Measurements from ENCODE around the gene DNPEP.
A peak's percentile ranks its signal among the peaks of the same experiment; 100 is the strongest.
"Not testable (repeated sequence)": the region's sequence is repeated elsewhere in the genome, so short reads cannot be mapped to it uniquely, and the experiment has no call there.

The DNPEP gene

DNA sequence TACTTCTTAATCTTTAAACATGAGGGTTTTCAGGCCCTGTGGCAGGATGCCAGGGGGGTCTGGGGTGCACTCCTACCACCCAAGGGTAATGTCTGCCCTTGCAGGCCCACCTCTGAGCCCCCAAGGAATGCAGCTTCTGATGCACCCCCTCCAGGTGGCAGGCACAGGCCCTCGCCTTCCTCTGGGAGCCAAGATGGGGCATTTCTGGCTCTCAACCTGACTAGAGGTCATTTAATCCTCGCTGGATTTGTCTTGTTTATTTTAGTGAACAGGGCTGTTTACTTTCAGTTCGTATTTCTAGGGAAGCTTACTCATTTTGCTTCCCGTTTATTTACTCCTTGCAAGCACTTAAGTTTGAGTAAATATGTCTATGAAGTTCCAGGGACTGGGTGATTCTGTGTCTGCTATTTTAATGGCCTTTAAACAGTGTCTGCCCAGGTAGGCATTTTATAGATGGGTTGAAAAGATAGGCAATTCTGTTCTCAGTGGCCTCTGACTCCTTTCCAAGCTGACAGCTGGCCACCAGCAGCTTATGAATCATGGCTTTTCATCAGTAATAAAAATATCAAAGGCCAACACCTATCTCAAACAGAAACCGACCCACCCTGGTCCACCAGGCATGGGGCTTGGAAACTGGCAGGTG, 11.1 kb upstream of the DNPEP start:
- DNase-seq = no peak

DNA sequence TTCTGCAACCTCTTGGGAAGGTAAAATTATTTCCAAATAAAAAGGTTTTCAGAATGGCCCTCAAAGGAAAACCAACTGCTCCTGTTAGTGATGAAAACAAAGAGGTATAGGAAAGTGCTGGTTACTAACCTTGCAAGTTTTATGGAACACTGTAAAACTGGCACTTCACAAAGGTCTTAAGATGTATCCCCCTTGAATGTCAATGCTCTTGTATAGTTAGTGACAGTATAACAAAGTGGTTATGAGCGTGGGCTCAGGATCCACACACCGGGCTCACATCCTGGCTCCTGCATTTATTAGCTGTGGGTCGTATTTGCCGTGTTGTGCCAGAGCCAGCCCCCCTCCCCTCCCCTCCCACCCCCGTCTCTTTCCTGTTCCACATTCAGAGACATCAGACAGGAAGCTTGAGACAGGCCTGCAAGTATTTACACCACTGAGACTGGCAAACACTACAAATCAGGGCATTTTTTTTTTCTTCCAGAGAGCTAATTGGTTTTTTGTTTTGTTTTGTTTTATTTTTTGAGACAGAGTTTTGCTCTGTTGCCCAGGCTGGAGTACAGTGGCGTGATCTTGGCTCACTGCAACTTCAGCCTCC, 9.2 kb upstream of the DNPEP start:
- no peak for DNase-seq

- no peak for DNase-seq
These were observed 7.9 kb upstream of the DNPEP start for GRCh38 chr2:219395609-219396008.

- not testable (repeated sequence) for DNase-seq
These were observed 7.3 kb upstream of the DNPEP start for GRCh38 chr2:219395056-219395455.

DNA sequence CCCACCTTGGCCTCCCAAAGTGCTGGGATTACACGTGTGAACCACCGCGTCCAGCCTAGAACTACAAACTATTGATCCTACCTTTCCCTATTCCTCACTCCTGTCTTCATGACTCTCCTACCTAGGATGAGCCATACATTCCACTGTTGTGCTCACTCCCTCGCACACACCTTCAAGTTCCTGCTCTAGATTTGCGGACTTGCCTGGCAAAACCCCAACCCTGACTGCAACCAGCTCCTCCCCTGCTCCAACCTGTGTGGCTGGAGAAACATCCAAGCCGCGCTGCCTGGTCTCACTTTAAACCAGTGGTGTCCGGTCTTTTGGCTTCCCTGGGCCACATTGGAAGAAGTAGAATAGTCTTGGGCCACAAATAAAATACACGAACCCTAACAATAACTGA, 5.0 kb upstream of the DNPEP start:
- no peak for DNase-seq

GRCh38 chr2:219388907-219389156, 1.1 kb upstream of the DNPEP start:
- DNase-seq = no peak

DNA sequence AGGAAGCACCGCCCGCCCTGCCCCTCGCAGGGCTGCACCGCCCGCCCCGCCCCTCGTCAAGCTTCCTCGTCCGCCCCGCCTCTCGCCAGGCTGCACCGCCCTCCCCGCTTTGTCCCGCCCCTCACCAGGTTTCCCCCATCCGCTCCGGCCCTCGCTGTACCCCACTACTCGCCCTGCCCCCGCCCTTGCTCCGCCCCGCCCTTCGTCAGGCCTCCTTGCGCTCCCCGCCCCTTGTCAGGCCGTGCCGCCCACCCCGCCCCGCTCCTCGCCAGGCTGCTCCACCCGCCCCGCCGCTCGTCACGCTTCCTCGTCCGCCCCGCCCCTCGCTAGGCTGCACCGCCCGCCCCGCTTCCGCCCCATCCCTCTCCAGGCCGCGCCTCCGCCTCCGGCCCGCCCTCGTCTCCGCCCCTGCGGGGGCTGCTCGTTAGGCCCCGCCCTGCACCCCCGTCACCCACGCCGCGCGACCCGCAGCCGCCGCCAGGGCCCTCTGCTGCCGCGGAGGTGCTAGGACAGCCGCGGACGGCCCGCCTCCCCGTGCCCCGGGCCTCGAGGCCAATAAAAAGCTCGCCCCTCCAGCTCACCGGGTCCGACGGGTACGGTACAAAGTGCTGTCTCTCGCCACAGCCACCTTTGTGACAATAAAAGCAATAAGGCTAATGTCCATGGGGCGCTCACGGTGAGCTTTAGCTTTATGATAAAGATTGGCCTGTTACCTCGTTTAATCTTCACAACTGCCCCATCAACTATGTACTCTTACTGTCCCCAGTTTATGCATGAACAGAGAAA, 602 bp upstream of the DNPEP start:
- DNase-seq = peak; percentile 99

- DNase-seq = no peak
These were observed 1.0 kb downstream of the DNPEP start for GRCh38 chr2:219386532-219387280.

DNA sequence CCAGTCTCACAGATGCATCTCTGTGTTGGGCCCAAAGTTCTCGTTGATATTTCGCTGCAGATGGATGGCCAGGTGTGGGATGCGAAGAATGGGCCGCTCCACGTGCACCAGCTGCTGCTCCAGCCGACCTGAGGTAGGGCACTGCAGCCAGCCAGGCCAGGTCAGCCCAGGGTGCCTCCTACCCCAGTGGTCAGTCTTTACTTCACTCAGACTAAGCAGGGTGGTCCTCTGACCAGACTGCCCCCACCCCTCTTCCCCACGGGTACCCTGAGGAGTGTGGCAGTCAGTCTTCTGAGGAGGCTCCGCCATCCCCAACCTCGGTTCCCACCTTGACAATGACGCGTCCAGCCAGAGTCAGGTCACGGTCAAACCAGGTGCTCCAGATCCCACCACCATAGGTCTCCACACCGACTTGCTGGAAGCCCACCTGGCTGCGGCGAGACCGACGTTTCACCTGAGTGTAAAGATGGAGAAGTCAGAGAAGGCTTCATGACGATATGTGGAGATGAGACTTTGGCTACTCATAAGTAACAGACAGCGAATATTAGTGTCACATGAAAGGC, 1.7 kb downstream of the DNPEP start:
- no peak for DNase-seq

DNA sequence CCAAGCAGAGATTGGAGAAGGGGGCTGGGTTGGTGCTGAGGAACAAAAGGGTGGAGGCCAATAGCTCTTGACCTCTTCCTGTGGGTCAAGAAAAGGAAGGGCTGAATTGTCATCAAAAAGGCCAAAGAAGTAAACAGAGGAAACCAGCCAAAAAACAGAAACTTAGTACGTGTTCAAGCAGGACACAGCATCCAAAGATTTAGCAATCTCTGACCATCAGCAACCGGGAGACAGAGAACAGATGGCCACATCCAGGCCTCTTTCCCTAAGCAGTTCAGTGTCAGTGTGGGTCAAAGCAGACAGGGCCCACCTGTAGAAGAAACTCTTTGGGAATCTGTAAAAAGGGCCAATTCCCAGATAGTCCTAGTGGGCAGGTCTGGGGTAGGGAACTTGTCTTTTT, 2.9 kb downstream of the DNPEP start:
- DNase-seq = no peak

DNA sequence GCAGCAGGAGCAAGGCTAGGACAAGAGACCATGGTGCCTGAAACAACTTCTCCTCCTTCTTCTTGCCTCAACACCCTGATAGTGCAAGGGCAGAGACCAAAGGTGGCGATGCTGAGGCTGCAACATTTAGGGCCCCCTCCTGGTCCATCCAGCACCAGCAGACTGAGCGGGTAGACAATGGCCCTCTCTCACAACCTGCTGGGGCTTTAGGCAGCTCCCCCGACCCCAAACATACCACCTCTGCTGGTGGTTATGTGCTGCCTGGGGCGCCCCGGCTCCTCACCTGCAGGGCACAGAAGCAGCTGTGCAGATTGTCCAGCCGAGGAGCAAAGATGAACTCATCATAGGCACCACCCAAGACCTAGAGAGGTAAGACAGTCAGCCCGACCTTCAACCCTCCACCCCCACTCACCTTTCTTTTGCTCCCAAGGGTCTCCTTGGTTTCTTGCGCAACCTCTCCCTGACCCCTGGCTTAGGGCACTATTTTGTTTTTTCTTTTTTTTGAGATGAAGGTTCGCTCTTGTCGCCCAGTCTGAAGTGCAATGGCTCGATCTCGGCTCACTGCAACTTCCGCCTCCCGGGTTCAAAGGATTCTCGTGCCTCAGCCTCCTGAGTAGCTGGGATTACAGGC, 3.5 kb downstream of the DNPEP start:
- DNase-seq = no peak

GRCh38 chr2:219381448-219381847, 6.3 kb downstream of the DNPEP start:
- no peak for DNase-seq

- DNase-seq = no peak
These were observed 6.8 kb downstream of the DNPEP start for GRCh38 chr2:219380926-219381325.

DNA sequence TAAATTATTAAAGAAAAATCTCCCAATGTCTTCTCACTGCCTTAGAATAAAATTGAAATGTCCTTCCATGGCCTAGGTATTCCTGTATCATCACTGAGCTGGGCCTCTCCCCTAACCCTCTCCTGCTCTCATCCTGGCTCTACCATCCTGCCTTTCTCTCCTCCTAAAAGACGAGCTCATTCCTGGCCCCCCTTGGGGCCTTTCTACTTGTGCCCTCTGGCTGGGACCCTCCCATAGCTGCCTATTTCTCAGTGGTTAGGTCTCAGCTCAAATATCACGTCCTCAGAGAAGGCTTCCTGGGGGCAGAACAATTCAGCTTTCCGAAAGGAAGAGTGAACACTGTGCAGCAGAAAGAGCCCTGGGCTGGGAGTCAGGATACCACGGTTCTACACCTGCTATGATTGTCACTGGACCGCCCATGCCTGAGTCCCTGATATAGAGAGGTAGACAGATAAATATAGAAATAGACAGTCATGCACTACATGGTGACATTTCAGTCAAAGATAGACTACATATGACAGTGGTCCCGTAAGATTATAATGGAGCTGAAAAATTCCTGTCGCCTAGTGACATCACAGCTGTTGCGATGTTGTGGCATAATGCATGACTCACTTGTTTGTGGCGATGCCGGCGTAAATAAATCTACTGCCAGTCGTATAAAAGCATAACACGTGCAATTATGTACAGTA, 9.4 kb downstream of the DNPEP start:
- DNase-seq = no peak

DNA sequence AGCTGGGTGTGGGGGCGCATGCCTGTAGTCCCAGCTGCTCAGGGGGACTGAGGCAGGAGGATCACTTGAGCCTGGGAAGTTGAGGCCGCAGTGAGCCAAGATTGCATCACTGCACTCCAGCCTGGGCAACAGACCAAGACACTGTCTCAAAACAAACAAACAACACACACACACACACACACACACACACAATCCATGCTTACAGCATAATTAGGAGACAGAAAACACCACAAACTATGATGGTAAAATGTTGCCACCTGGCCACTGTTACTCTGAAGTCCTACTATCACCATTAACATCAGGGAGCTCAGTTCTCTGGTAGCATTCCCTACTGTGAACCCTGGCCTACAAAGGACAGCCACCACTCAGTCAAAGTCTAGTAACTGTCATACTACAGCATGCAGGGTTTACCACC, 18.3 kb downstream of the DNPEP start:
- no peak for DNase-seq

- DNase-seq = no peak
These were observed 19.0 kb downstream of the DNPEP start for GRCh38 chr2:219368690-219369191.

DNA sequence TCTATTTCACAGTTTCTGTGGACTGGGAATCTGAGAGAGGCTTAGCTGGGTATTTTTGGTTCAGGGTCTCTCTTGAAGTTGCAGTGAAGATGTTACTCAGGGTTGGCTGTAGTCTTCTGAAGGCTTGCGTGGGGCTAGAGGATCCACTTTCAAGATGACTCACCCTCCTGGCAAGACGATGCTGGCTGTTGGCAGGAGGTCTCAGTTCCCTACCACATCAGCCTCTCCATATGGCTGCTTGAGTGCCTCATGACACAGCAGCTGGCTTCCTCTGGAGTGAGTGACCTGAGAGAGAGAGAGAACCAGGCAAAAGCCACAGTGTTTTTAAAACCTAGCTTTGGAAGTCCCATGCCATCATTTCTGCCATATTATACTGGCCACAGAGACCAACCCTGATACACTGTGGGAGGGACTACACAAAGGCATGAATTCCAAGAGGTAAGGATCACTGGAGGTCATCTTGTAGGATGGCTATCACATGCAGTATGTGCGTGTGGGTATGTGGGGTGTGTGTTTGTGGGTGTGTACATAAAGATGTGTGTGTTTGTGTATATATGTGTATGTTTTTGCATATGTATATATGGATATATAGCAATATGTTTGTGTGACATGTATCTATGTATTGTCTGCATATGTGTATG, 25.1 kb downstream of the DNPEP start:
- DNase-seq = no peak

DNA sequence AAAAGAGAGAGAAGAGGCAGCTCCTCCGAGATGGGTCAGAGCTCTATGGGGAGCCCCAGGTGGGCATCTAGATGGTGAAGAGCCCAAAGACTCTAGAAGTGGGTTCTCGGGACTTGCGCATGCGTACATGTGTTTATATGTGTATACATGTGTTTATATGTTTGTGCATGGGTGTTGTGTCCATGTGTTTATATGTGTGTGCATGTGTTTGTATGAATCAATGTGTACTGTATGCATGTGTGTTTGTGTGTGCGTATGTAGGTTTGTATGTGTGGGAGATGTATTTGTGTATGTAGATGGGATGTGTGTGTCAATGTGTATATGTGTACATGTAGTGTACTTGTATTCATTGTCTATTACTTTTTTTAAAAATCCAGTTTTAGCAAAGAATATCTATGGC, 25.6 kb downstream of the DNPEP start:
- DNase-seq = no peak

DNA sequence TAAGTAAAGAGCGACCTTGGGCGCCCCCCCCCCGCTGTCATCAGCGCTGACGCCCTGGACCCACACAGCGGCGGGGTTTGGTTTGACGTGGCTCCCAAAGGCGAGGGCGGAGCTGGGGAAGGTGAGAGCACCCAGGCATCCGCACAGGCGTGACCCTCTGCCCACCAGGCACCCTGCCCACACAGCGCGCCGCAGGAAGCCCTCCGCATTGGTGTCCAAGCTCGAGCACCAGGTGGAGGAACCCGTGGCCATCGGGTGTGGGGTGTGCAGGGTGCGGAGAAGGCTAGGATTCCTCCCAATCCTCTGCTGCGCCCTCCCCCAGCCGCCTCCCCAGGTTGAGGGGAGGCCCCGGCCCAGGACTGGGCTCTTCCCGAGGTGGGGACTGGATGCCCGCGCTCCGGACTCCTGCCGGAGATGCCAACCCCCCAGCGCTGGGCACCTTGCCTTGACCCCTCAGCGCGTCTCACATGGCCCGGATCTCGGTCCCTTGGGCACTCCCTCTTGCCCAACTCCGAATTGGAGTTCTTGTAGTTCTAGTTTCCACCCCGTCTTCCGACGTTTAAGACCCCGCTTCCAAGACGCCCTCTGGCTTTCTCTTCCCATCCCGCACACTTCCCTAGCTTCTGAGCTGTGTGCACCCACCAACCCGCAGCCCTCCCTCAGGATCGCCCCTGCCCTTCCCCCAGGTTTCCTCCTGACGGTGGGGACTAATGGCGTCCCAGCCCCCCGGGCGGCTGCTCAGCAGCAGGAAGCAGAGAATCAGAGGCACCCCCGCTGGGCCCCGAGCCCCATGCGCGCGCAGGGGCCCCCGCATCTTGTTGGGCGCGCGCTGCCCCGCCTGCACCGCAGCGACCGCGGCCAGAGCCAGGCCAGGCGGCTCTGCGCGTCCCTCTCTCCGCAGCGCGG, 29.3 kb downstream of the DNPEP start:
- no peak for DNase-seq

DNA sequence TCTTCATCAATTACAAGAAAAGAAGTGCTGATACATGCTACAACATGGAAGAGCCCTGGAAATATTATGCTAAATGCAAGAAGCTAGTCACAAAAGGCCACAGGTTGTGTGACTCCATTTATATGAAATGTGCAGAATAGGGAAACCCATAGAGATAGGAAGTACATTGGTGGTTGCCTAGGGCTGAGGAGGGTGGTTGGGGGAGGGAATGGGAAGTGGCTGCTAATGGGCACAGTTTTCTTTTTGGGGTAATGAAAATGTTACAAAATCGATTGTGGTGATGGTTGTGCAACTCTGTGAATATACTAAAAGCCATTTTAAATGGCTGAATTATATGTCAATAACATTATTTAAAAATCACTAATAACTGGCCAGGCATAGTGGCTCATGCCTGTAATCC, 30.9 kb downstream of the DNPEP start:
- DNase-seq = no peak

DNA sequence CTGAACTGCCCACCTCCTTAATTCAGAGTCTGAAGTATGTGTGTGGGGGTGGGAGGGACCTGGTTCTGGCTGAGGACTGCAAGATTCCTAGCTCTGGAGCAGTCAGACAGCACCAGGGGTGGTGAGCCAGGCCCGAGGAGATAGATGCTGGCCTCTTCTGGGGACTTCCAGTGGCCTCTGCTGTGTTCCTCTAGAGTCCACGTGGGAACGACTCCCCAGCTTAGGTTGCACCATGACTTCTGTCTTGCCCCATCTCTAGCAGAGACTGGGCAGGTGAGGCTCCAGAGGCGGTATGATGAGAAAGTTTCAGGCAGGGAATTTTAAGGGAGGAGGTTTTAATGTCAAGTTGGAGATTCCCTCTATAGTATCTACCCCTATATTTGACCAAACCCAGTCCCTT, 33.1 kb downstream of the DNPEP start:
- no peak for DNase-seq

All from activated gamma-delta T cell treated with Interleukin-2 at 50 U/mL for 16 hours (primary cell).